ENCODE data around the gene UROC1.

DNA sequence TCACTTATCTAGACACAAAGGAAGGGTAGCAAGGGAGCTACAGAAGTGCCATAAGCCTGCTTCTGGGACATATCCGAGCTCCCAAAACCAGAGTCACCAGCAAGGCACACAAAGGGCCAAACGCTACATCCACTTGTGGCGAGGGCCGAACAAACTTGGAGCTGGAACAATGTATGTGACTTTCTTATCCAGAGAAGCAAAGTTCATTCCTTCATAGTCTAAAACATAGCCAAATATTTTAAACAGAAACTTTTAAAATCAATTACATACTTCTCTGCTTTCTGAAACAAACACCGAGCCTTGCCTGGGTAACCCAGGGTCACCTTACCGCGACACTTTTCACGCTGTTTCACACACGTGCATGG lies 57.8 kb downstream of the UROC1 start:
- TF ChIP-seq BHLHE40 (IDR thresholded peaks at IDR 0.05; ENCODE audit: low read length) (no peak), SMARCC2 (IDR thresholded peaks at IDR 0.05; ENCODE audit: low read depth) (no peak), ATF3 (IDR thresholded peaks at IDR 0.05) (no peak), ATF3 (CRISPR knock-in tag; conservative IDR thresholded peaks at IDR 0.05) (no peak), POLR2AphosphoS5 (IDR thresholded peaks at IDR 0.05; ENCODE audit: control insufficient read depth, insufficient read depth, low read depth, low read length) (no peak), HMGXB4 (CRISPR knock-in tag; IDR thresholded peaks at IDR 0.05) (no peak)
- TF ChIP-seq, protein P1, sequence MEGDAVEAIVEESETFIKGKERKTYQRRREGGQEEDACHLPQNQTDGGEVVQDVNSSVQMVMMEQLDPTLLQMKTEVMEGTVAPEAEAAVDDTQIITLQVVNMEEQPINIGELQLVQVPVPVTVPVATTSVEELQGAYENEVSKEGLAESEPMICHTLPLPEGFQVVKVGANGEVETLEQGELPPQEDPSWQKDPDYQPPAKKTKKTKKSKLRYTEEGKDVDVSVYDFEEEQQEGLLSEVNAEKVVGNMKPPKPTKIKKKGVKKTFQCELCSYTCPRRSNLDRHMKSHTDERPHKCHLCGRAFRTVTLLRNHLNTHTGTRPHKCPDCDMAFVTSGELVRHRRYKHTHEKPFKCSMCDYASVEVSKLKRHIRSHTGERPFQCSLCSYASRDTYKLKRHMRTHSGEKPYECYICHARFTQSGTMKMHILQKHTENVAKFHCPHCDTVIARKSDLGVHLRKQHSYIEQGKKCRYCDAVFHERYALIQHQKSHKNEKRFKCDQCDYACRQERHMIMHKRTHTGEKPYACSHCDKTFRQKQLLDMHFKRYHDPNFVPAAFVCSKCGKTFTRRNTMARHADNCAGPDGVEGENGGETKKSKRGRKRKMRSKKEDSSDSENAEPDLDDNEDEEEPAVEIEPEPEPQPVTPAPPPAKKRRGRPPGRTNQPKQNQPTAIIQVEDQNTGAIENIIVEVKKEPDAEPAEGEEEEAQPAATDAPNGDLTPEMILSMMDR (IDR thresholded peaks at IDR 0.05 in 2 of 3, conservative IDR thresholded peaks at IDR 0.05 in 1 of 3; ENCODE audit: insufficient read depth in 2 of 3, low read depth in 1 of 3, low read length in 3 of 3): no peak
- TF ChIP-seq, protein P2, sequence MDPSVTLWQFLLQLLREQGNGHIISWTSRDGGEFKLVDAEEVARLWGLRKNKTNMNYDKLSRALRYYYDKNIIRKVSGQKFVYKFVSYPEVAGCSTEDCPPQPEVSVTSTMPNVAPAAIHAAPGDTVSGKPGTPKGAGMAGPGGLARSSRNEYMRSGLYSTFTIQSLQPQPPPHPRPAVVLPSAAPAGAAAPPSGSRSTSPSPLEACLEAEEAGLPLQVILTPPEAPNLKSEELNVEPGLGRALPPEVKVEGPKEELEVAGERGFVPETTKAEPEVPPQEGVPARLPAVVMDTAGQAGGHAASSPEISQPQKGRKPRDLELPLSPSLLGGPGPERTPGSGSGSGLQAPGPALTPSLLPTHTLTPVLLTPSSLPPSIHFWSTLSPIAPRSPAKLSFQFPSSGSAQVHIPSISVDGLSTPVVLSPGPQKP (CRISPR knock-in tag; IDR thresholded peaks at IDR 0.05): no peak
- TF ChIP-seq, protein P3, sequence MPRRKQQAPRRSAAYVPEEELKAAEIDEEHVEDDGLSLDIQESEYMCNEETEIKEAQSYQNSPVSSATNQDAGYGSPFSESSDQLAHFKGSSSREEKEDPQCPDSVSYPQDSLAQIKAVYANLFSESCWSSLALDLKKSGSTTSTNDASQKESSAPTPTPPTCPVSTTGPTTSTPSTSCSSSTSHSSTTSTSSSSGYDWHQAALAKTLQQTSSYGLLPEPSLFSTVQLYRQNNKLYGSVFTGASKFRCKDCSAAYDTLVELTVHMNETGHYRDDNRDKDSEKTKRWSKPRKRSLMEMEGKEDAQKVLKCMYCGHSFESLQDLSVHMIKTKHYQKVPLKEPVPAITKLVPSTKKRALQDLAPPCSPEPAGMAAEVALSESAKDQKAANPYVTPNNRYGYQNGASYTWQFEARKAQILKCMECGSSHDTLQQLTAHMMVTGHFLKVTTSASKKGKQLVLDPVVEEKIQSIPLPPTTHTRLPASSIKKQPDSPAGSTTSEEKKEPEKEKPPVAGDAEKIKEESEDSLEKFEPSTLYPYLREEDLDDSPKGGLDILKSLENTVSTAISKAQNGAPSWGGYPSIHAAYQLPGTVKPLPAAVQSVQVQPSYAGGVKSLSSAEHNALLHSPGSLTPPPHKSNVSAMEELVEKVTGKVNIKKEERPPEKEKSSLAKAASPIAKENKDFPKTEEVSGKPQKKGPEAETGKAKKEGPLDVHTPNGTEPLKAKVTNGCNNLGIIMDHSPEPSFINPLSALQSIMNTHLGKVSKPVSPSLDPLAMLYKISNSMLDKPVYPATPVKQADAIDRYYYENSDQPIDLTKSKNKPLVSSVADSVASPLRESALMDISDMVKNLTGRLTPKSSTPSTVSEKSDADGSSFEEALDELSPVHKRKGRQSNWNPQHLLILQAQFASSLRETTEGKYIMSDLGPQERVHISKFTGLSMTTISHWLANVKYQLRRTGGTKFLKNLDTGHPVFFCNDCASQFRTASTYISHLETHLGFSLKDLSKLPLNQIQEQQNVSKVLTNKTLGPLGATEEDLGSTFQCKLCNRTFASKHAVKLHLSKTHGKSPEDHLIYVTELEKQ (CRISPR knock-in tag; IDR thresholded peaks at IDR 0.05): no peak
- TF ChIP-seq, protein P4, sequence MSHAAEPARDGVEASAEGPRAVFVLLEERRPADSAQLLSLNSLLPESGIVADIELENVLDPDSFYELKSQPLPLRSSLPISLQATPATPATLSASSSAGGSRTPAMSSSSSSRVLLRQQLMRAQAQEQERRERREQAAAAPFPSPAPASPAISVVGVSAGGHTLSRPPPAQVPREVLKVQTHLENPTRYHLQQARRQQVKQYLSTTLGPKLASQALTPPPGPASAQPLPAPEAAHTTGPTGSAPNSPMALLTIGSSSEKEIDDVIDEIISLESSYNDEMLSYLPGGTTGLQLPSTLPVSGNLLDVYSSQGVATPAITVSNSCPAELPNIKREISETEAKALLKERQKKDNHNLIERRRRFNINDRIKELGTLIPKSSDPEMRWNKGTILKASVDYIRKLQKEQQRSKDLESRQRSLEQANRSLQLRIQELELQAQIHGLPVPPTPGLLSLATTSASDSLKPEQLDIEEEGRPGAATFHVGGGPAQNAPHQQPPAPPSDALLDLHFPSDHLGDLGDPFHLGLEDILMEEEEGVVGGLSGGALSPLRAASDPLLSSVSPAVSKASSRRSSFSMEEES (CRISPR knock-in tag; IDR thresholded peaks at IDR 0.05): no peak
